HG02943 (cell line): ENCODE data around the gene CPEB4.
A peak's percentile ranks its signal among the peaks of the same experiment; 100 is the strongest.

Experiments
- ATAC-seq: cut with Tn5 transposase; IDR thresholded peaks from one replicate; pipeline ENCODE4 v1.9.1; 2021; ENCODE audit warnings: mild to moderate bottlenecking, low read depth, moderate library complexity; ENCODE audit not compliant: unreplicated experiment

Gene CPEB4

DNA sequence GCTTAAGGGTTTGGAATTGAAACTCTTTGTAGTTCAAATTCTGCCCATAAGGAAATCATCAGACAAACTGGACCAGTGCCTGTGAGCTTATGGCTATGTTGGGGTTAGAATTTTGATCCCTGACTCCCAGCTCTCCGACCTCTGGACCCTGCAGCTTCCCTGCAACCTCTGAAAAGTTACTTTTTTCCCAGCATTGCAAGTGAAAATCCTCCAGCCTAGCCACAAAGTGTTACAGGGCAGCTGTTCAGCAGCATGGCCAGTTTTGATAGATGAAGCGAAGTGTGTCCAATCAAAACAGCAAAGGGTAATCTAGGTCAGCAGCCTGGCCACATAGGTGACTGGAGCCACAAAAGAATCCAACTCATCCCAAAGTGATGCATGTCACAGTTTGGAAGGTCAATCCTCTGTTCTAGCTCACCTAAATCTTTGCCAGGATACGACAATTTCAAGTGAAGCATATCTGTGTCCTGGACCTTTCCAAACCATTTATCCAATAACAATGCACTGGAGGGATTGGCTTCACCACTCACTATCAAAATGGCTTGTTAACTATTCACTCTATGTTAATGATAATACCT lies 4.7 kb upstream of the CPEB4 start:
- ATAC-seq, result no peak

DNA sequence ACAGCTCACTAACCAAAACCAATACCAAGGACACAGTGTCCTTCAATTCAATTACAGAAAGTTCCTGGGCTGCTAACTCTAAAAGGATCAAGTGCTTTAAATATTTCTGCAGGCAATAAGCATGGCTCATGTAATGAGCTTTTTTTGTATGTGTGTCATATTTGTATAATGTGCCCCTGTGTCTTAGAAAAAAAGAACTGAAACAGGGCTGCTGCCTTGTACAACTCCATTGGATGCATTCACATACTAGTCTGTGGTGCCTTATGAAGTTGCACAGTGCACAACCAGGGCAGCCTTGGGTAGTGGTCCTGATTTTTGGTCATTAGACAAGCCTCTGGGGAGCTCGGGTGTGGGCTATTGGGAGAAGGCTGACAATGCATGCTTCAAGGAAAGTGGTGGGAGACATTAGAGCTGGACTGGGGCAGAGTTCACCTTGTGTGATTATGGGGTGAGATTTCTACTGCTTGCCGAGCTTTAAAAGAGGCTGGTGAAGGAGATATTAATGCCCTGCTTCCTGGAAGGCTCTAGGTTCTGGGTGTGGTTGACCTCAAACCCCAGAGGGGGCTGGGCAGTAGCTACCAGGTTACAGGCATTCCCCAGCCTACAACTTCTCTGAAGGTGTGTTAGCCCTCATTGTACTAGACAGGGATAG lies 3.6 kb upstream of the CPEB4 start:
- ATAC-seq, result no peak

DNA sequence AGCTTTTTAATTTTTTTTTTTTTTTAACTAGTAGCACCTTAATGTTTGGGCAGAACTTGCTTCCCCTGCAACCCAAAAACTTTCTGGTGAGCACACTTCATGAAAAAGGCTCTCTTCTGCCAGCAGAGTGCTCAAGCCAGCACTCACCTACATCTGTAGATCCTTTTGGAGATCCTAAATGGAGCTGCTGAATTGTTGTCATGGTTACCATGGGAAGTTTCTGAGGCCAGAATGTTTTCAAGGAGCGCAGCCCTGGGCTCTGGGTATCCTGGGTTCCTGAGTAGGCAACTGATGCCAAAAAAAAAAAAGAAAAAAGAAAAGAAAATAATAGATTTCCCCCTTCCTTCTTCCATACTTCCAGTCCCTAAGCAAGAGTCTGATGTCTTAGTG lies 3.1 kb upstream of the CPEB4 start:
- ATAC-seq, result no peak

DNA sequence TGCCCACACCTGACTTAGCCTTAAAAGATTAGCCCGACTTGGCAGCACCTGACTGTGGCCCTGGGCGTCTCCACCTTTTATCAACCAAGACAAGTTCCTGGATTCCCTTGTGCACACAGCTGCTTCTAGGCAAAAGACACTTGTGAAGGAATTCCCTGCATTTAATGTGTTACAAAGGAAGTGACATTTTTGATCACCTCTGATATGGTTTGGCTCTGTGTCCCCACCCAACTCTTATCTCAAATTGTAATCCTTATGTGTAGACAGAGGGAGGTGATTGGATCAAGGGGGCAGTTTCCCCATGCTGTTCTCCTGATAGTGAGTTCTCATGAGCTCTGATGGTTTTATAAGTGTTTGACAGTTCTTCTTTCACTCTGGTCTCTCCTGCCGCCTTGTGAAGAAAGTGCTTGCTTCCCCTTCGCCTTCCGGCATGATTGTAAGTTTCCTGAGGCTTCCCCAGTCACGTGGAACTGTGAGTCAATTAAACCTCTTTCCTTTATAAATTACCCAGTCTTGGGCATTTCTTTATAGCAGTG lies 2.6 kb upstream of the CPEB4 start:
- ATAC-seq, result no peak

DNA sequence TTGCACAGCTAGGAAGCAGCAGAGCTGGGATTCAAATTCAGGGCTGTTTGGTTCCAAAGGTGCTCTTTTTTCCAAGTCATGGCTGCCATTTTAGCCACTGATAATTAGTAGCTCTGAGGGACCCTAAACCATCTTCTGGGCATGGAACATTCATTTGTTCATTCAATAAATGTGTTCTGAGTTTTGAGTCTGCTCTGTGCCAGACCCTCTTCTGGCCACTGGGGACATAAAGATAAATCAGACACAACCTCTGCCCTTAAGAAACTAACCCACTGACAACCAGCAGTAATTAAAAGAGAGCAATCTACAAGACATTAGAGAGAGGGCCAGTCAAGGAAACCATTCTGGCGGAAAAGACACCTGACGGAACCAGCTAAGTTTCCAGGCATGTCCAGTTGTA lies 2.0 kb upstream of the CPEB4 start:
- no peak for ATAC-seq

DNA sequence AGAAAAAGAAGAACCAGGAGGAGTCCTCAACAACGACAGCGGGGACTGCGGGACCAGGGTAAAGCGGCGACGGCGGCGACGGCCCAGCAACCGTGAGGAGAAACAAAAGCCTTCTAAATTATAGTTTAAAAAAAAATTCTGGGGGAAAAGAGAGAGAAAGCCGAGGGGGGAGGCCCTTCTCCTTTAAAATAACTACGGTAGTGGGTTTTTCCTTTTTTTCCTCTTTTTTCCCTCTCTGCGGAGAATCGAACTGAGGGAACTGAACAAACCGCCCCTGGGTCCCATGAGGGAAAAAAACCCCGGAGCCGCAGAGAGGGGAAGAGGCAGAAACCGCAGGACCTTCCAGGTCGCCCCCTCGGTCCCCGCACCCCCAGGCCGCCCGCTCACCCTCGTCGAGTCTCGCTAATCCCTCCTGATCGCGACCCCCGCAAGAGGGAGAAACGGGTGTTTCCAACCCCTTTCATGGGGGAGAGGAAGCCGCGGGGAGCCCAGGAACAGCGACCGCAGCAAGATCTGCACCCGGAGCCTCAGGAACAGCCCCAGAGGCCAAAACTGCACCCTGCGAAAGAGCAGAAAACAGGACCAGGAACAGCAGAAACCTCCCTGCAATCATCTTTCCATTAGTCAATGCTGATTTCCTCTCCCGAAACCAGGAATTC lies 453 bp downstream of the CPEB4 start:
- peak; percentile 1 for ATAC-seq

DNA sequence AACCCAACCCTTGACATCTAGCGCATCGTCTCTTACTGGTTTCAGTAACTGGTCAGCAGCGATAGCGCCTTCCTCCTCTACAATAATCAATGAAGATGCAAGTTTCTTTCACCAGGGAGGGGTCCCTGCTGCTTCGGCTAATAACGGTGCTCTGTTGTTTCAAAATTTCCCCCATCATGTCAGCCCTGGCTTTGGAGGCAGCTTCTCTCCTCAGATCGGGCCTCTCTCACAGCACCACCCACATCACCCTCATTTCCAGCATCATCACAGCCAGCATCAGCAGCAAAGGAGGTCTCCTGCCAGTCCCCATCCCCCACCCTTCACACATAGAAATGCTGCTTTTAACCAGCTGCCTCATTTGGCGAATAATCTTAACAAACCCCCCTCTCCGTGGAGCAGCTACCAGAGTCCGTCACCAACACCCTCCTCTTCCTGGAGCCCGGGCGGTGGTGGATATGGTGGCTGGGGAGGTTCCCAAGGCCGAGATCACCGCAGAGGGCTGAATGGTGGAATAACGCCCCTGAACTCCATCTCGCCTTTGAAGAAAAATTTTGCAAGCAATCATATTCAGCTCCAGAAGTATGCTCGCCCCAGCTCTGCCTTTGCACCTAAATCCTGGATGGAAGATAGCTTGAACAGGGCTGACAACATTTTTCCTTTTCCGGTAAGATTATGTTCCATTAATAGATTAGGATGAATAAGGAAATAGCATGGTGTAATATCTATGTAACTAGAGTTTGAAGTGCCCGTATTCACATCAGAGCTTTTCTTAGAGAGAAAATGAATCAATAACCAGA lies 2.2 kb downstream of the CPEB4 start:
- no peak for ATAC-seq

DNA sequence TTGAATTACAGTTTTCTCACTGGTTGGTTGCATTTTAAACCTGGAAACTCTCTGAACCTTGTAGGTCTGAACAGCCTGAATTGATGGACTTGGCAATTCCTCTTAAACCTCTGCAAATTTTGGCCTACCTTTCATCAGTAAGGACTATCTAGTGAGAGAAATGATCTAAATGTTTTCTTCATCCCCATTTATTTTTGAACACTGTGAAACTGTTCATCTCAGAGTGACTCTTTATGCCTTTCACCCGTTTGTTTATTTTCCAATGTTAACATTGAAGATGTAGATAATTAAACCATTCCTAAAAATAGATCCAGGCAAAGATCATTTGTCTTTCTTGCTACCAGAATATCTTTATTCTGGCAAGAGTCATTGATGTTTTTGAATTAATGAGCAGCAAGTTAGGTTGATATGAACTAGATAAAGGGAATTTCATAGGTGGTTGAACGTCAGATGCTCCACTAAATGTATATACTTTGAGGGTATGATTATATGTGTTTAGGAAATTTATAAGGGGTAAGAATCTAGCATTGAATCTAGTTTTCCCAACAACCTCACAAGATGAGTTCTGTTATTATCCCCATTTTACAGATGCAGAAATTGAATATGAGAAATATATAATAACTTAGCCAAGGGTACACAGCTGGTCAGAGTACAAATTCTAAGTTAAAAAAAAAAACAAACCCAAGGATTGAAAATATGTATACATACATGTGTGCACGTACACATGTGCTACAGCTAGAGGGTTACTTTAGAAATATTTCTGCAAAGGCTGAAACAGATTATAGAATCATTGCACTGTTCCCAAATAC lies 3.4 kb downstream of the CPEB4 start:
- no peak for ATAC-seq

DNA sequence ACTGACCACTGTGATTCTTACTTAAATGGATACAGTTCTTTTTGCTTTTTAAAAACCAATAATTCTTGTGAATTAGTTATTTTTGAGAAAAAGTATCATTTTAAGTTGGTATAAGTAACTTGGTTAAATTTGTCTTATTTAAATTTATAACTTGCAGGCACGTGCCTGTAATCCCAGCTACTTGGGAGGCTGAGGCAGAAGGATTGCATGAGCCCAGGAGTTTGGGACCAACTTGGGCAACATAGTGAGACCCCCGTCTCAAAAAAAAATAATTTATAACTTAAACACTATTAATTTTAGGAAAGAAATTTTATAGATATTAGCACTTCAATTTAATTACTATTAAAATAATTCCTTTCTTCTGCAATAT lies 5.0 kb downstream of the CPEB4 start:
- no peak for ATAC-seq

DNA sequence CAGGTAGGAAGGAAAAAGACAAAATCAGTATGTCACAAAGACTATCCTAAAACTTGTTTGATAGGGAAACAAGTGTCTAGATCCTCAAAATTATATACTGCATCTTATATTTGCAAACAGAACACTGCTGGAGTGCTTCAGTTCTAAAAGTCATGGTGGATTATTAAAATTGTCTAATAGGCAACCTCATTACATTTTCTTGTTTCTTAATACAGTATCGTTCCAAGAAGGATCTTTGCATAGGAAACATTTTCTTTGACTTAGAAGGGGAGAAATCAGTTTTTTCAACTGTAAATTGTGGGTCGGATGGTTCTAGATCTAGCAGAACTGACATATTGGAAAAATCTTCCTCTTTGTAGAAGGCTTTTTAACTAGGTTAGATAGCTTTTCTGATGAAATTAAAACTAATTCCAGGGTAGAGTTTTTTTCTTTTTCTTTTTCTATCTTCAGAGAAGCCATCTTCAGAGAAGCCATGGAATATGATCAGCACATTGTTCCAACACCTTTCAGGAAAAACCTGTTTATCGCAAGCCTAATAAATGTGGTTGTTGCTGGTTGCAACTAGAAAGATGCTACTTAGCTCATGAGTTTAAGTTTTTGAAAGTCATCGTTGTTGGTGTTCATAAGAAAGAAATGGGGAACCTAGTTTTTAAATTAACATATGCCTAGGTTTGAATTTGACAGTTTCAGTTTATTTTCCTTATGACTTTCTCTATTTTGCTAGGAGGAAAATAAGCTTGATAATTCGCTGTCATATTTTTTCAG lies 7.4 kb downstream of the CPEB4 start:
- ATAC-seq, result no peak

DNA sequence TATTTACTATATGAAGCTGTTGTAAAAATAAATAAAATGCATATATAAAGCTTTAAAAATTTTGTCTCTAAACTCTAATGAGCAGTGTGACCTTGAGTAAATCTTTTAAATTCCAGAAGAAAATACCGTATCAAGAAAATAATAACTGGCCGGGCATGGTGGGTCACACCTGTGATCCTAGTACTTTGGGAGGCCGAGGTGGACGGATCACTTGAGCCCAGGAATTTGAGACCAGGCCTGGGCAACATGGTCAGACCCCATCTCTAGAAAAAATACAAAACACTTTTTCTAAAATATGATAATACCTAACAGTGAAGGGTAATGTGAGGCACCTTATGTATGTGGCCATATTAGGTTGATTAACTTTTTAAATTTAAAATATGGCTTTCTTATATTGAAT lies 8.5 kb downstream of the CPEB4 start:
- ATAC-seq, result no peak

DNA sequence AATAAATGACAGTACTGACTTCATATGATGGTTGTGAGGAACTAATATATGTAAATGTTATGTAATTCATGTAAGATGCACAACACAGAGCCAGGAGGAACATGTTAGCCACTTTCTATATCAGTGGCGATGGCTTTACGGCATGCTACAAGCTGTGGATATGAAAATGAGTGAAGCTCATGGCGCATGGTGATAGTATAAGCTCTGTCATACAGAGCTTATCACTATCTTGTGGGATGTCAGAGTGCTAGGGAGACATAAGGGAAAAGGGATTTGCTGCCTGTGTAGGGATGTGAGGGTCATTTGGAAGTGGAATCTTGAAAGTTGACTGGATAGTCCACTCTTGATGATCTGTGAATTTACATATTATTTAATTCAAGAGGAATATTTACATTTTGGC lies 13.6 kb downstream of the CPEB4 start:
- ATAC-seq, result no peak

DNA sequence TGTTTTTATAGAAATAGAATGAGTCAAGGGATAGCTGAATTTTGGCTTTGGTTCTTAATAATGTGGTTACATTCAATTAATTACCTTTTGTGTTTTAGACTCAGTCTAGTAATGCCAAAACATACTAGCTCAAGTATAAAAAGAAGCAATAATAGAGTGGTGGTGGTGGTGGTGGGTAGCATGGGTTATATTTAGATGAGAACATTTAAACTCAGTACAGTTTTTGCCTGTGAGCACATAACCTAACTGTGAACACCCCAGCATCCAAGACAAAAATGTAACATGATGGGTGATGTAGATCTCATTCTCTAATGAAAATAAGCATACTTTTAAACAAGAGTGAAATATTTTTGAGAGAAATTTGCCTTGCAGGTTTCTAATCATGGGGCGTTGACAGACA lies 14.2 kb downstream of the CPEB4 start:
- no peak for ATAC-seq

DNA sequence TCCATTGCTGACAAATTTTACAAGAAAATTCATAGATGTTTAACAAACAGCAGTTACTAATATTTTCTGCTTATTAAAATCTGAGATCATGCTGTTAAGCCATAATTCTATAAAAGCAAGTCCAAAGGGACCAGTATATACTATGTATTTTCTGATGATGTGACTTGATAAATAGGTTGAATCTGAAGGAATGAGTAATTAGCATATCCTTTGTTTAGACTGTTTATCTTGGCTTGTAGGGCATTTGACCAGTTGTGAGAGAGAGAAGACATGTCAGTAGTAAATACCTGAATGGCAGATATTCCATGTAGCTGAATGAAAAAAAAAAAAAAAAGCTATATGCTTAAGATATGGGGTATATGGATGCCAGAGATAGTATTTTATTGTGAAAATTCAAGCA lies 14.6 kb downstream of the CPEB4 start:
- ATAC-seq, result no peak

DNA sequence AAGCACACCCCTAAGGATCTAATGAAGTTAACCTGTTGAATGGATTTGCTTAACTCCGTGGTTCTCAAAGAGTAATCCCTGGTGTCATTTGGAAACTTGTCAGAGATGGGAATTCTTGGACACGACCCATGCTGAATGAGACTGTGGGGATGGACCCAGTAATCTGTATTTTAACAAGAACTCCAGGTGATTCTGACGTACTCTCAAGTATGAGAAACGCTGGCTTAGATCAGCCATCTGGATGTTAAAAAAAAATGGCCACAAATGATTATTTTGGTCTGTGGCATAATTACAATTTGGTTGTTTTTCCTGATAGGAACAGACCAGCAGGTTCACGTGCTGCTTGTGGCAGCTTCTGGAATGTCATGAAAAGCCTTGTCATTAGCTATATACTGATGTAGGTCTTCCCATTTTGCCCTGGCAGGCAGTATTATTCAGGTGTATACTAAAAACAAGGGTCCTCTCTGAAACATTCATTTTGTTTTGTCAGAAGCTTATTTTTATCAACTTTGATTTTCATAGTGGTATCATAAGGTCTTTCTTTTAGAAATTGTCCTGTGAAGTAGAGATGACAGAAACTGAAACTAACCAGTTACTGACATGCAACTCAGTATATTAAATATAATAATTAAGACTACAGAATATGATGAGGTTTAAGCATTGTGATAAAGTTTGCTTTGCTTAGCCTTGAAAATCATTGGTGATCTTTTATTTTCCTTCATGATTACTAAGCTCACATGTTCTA lies 15.4 kb downstream of the CPEB4 start:
- no peak for ATAC-seq

DNA sequence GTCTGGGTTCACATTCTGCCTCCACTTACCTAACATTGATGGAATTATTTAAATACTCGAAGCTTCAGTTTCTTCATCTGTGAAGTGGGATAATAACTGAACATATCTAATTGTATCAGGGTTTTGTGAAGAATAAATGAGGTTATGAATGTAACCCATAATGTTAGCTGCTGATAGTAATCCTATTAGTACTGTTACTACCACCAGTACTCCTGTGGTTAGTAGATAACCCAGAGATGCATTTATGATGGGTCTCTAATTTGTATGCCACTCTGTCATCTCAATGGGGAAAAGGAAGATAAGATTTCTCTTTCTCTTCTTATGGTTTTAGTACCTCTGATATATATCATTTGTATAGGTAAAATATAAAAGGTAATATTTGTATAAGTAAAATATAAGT lies 16.0 kb downstream of the CPEB4 start:
- ATAC-seq, result no peak

DNA sequence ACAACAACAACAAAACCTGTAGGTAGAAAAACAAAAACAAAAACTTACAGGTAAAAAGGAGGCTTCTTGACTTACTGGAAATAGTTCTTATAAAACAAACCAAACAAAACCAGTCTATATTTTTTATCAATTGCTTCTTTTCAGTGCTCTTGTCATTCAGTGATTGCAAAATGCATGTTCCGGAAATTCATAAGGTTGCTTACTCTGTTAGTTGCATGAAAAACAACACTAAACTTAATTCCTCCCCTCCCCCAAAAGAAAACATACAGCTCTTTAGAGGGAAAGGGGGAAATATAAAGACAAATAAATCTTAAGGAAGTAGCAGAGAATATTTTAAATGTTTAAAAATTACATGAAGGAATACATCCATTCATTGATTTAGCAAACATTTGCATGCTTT lies 19.1 kb downstream of the CPEB4 start:
- ATAC-seq, result no peak

DNA sequence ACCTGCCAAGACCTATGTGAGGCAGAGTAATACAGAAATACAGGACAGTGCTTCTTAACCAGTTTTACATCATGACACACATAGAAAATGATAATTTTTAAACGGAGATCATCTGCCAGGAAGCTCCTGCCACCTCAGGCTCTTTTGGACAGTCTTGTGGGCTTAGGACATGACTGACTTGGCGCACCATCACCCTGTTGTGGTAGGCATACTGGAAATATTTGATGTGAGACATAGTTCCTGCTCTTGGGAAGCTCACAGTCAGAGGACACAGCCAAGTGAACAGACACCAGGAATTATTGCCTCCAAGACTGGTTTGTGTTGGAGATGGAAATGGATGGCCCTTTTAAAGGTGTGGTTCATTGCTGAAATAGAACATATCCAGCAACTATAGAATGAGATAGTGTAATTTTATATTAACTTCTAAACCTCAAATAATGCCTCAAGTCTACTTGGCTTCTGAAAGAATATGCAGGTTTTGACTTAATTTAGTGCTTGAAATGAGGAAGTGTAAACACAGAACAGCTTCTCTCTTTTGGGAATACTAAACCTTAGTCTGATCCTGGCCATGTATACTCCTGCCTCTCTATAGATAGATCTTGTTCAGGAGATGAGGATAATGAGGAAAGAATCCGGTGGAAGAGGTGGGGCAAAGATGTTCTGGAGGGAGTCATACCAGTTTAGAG lies 19.7 kb downstream of the CPEB4 start:
- ATAC-seq, result no peak

DNA sequence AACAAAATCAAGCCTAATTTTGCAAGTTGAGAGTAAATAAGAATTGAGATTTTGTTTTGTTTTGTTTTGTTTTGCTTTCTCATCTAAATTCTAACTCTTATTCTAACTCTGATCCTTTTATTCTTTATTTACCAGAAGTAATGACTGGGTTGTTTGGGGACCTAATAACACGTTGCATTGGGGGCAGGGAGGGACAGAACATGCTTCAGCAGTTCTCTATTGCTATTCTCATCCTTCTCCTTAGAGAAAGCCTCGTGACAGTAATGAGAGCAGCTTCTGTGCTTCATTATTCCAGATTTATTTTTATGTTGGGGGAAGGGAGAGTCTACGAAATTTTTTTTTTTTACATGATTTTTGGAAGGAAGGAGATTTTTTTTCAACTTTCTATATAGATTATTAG lies 21.1 kb downstream of the CPEB4 start:
- ATAC-seq, result no peak
